Measurements from ENCODE around the gene CBLC.

CBLC gene

DNA sequence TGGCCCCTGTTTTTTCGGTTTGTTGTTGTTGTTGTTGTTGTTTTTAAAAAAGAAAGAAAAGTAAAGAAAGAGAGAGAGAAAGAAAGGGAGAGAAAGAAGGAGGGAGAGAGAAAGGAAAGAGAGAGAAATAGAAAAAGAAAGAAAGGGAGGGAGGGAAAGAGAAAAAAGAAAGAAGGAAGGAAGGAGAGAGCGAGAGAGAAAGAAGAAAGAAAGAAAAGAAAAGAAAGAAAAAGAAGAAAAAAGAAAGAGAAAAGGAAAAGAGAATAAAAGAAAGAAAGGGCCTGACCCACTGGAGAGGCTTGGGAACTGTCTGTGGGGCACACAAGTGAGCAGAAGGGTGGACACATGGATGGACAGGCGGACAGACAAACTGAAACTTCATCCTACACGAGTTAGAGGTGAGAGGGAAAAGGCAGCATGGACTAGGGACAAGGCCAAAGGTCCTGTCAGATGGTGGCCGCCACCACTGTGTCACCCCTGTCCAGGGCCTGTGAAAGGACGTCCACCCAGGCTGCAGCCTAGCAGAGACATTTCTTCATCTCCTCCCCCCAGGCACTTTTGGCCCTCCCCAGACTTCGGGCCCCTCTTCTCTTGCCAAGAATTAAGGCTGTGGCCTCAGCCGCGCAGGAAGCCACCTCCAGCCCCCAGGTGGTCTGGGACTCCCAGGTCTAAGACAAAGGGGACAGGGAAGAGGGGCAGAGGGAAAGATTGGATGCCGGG lies 22.1 kb downstream of the CBLC start:
- DNase-seq (ENCODE audit: low read depth in 2 of 2), result no peak

DNA sequence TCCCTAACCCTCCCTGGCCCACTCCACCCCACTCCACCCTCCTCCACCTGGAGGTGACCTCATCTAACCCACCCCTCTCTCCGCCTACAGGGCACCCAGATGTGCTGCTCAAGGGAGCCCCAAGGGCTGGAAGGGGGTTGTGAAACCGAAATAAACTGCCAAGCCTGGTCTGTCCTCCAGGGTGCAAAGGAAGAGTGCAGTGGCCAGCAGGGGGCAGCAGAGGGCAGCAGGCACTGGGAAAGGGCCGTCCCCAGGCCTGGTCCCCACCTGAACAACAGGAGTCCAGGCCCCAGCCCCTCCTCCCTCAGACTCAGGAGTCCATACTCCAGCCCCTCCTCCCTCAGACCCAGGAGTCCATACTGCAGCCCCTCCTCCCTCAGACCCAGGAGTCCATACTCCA lies 22.8 kb downstream of the CBLC start:
- peak; percentile 59 to 78 for DNase-seq (ENCODE audit: low read depth in 2 of 2)

- DNase-seq (ENCODE audit: low read depth in 2 of 2), result no peak
Observed at GRCh38 chr19:44803442-44804428, 26.0 kb downstream of the CBLC start.

DNA sequence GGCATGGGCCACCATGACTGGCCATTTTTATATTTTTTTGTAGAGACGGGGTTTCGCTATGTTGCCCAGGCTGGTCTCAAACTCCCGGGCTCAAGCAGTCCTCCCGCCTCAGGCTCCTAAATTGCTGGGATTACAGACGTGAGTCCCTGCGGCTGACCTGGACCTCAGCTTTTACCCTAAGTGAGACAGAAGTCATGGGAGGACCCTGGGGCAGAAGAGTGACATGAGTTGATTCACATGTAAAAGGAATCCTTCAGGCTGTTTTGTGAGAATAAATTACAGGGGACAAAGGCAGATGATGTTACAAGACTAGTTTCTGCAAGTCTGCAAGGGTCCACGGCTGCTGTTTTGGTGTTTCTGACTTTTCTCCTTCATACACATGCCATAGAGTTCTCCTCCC lies 28.6 kb downstream of the CBLC start:
- DNase-seq (ENCODE audit: low read depth in 2 of 2), result no peak

DNA sequence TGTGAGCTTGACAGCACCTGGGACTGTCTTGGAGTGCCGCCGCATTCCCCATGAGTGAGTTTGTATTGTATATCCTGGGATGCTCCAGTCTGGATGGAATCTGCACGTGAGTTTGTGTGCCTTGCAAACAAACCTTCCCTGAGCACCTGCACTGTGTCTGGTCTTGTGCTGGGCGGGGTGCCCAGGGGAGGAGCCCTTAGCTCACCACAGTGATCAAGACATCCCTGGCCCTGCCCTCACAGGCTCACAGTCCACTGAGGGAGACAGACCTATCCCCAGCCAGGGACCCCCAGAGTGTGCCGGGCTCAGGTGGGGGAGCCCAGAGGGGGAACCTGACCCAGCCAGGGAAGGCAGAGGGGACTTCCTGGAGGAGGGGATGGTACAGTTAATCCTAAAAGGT lies 29.5 kb downstream of the CBLC start:
- DNase-seq (ENCODE audit: low read depth in 2 of 2), result no peak

DNA sequence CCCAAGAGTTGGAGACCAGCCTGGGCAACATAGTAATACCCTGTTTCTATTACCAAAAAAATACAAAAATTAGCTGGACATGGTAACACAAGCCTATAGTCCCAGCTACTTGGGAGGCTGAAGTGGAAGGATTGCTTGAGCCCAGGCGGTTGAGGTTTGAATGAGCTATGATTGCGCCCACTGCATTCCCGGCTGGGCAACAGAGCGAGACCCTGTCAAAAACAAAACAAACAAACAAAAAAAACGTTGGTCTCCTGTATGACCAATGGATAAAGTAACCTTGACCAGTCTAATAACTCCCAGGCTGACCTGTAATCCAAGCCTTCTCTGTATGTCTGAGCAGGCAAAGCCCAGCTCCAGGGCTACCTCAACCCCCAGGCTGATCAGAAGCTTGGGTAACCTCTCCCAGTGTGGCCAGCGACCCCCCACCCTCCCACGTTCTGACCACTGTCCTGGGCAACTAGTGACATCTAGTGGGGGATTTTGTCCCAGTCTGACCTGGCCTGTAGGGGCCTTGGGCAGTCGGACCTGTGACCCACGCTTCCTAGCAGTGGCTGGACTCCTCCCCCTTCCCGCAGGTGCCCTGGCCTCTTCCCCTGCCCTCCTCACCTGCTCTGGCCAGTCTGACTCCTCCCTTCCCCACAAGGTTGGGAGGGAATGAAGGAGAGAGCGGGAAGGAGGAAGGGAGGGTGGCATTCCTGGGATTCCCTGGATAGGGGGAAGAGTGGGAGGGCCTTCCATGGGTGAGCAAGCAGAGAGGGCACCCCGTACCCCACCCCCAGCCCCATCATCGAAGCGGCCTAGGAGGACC lies 30.2 kb downstream of the CBLC start:
- no peak for DNase-seq (ENCODE audit: low read depth in 2 of 2)

DNA sequence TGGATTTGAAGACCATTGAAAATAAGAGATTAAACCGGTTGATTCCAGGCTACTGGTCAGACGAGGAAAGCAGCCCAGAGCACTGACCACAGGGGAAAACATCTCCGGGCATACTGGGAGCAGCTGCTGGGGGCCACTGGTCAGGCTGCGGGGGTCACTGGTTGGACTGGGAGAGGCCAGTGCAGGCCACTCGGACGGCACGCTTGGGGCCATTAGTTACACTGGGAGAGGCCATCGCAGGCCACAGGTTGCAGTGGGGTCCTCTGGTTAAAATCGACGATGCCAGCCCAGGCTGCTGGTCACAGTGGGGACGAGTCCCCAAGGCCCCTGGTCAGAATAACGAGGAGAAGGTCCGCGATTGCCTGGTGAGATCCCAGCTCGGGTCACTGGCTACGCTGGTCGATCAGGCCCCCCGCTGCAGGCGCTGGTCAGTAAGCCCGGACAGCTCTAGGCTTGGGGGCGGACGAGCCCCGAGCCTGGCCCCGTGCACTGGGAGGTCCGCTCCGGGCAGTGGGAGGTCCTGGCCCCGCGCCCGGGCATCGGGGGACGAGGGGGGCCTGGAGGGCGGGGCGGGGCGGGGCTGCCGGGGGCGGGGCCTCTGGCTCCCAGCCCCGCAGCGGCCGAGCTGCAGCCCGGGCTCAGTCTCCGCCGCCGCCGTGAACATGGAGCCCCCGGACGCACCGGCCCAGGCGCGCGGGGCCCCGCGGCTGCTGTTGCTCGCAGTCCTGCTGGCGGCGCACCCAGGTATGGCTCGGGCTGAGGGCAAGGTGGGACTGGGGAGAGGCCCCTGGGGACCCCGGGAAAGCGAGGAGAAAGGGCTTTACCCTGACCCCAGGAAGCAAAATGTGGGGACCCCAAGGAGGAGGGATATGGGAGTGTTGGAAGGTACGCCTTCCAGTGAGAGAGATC lies 31.0 kb downstream of the CBLC start, which contains the start of gene BCAM:
TSS of gene BCAM (plus strand) at position 641 of the 909 bp plus-strand sequence. CDS start at position 663, 22 bp downstream.
- DNase-seq (ENCODE audit: low read depth in 2 of 2), result no peak

- DNase-seq (ENCODE audit: low read depth in 2 of 2), result no peak
Observed at GRCh38 chr19:44809577-44810233, 32.0 kb downstream of the CBLC start.

DNA sequence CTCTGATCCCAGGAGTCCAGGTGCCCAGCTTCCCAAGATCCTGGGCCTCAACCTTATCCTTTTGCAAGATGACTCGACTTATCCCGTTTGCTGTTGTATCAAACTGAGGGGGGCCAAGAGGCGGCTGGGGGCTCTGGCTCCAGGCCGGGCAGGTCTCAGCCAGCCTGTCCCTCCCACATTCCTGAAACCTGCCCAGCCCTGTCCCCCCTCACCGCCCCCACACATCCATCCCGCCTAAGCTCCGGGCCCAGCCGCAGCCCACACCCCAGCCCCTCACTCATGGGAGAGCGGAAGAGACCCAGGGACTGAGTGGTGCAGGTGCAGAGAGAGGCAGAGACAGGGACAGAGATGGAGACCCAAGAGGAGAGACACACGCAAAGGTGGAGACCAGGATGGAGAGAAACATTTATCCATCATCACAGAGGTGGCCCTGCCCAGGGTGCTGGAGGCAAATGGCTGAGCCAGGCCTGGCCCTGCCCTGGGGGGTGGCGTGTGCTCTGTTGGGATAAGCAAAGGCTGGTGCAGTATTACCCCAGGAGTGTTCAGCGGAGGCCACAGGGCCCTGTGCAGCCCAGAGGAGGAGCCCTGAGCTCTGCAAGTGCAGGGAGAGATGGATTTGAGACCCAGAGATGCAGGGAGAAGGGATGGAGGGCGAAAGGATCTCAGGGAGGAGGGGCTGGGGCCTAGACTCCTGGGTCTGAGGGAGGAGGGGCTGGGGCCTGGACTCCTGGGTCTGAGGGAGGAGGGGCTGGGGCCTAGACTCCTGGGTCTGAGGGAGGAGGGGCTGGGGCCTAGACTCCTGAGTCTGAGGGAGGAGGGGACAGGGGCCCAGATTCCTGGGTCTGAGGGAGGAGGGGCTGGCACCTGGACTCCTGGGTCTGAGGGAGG lies 32.8 kb downstream of the CBLC start:
- no peak for DNase-seq (ENCODE audit: low read depth in 2 of 2)

DNA sequence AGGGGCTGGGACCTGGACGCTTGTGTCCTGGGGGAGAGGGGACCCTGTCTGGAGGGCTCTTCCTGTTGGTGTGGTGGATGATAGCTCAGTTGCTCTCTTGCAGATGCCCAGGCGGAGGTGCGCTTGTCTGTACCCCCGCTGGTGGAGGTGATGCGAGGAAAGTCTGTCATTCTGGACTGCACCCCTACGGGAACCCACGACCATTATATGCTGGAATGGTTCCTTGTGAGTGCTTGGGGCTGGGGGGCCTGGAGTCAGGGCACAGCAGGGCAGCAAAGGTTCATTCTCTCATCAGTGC lies 33.4 kb downstream of the CBLC start:
- no peak for DNase-seq (ENCODE audit: low read depth in 2 of 2)

DNA sequence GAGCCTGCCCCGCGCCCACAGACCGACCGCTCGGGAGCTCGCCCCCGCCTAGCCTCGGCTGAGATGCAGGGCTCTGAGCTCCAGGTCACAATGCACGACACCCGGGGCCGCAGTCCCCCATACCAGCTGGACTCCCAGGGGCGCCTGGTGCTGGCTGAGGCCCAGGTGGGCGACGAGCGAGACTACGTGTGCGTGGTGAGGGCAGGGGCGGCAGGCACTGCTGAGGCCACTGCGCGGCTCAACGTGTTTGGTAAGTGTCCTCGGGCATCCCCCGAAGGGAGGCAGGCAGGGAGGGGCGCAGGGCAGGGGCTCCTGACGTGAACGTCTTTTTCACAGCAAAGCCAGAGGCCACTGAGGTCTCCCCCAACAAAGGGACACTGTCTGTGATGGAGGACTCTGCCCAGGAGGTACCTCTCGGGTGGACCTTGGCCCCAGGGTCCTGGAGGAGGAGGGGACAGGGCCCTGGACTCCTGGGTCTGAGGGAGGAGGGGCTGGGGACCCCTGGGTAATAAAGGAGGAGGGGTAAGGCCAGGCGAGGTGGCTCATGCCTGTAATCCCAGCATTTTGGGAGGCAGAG lies 34.5 kb downstream of the CBLC start:
- DNase-seq (ENCODE audit: low read depth in 2 of 2), result no peak

DNA sequence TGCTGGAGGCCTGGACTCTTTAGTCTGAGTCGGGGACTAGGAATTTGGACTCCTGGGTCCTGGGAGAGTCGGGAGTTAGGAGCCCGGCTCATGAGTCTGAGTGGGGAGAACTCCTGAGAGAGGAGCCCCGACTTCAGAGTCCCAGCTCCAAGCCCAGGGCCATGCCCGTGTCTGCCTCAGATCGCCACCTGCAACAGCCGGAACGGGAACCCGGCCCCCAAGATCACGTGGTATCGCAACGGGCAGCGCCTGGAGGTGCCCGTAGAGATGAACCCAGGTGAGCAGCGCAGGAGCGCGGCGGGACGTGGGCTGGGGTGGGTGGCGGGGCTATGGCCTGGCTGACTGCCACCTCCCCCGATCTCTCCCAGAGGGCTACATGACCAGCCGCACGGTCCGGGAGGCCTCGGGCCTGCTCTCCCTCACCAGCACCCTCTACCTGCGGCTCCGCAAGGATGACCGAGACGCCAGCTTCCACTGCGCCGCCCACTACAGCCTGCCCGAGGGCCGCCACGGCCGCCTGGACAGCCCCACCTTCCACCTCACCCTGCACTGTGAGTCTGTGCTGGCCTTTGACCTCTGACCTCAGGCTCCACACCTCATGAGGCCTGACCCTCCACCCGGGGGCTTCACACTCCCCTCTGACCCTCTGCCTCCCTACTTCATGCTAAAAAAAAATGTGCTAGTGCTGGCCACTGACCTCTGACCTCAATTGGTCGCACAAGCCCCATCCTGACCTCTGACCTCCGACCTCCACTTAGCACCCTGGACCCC lies 35.6 kb downstream of the CBLC start:
- DNase-seq (ENCODE audit: low read depth in 2 of 2), result no peak

DNA sequence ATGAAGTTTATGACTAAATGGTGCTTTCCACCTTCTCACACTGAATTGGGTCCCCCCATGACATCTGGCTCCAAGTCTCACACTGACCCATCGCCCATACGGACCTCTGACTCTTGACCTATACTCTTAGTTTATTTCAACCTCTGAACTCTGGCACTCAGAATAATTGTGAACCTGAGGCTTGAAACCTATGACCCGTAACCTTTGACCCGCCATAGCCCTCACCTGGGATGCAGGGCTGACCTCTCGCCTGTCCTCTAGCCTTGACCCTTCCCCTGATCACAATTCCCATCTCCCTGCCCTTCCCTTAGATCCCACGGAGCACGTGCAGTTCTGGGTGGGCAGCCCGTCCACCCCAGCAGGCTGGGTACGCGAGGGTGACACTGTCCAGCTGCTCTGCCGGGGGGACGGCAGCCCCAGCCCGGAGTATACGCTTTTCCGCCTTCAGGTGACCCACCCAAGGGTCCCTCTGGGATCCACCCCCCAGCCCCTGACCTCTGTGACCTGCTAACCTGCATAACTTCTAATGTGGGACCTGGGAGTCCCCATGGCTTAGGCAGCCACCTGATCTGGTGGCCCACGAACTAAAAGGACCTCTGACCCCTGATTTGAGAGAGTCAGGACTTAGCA lies 36.3 kb downstream of the CBLC start:
- no peak for DNase-seq (ENCODE audit: low read depth in 2 of 2)

DNA sequence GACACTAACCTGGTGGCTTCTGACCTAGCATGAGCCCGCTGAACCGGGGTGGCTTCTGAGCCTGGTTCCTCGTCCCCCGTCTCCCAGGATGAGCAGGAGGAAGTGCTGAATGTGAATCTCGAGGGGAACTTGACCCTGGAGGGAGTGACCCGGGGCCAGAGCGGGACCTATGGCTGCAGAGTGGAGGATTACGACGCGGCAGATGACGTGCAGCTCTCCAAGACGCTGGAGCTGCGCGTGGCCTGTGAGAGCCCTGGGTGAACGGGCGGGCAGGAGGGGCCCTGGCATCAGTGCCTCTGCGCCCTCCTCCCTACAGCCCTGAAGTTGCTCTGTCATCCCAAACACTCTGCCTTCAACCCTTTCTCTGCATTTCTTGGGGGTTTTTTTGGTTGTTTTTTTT lies 36.8 kb downstream of the CBLC start:
- no peak for DNase-seq (ENCODE audit: low read depth in 2 of 2)

DNA sequence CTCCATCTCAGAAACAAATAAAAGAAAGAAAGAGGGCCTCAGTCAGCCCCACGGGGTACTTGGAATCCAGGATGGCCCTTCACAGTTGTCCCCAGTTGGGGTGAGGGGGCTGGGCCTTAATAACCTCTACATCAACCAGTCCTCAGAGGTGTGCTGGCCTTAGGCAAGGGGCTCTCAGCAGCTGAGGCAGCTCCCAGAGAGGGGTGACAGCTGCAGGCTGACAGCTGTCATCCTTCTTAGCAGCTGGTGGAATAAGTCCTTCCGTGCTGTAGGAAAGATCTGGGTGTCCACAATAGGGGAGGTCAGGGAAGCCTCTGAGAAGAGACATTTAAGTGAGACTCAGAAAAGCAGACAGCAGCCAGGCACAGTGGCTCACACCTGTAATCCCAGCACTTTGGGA lies 38.6 kb downstream of the CBLC start:
- no peak for DNase-seq (ENCODE audit: low read depth in 2 of 2)

GRCh38 chr19:44817725-44818465 lies 40.2 kb downstream of the CBLC start:
- no peak for DNase-seq (ENCODE audit: low read depth in 2 of 2)

DNA sequence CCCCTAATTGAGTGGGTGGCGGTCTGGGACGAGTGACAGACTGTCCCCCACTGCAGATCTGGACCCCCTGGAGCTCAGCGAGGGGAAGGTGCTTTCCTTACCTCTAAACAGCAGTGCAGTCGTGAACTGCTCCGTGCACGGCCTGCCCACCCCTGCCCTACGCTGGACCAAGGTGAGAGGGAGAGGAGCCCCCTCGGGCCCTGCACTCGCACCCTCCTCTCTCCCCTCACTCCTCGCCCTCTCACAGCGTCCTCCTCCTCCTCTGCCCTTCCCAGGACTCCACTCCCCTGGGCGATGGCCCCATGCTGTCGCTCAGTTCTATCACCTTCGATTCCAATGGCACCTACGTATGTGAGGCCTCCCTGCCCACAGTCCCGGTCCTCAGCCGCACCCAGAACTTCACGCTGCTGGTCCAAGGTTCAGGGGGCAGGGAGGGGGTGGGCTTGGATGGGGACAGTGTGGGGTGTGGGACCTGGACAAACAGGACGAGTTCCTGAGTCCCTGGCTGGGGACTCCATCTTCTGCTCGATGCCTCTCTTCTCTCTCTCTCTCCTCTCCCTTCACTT lies 40.9 kb downstream of the CBLC start:
- no peak for DNase-seq (ENCODE audit: low read depth in 2 of 2)

Measured in stimulated activated CD4-positive, alpha-beta T cell treated with anti-CD3 and anti-CD28 coated beads, Interleukin-12 subunit alpha, Interleukin-12 subunit beta, amount 100 ng/mL, for 24 hours (primary cell).